H9 (cell line): ENCODE results near the gene GPR21. TPM values are rescaled to one million over a fixed set of nuclear protein-coding genes. Genes with fewer than 3 reads are reported as not detected.

ENCODE experiments used
- DNase-seq: peaks from one replicate; pipeline ENCODE4 v3.0.0-alpha.2; 2017
- H2AFZ ChIP-seq: one replicate; pipeline ENCODE4 v1.6.1; 2013; ENCODE audit warnings: mild to moderate bottlenecking, low read length, control low read depth, moderate library complexity
- H2AK5ac ChIP-seq: 2 replicates; pipeline ENCODE4 v1.6.1; 2013; ENCODE audit warnings: low read length, control low read depth, mixed read lengths; ENCODE audit not compliant: insufficient read length
- H2BK120ac ChIP-seq: one replicate; pipeline ENCODE4 v1.6.1; 2013; ENCODE audit warnings: low read depth, mild to moderate bottlenecking, low read length, control low read depth, inconsistent platforms; ENCODE audit not compliant: poor library complexity, severe bottlenecking
- H2BK12ac ChIP-seq: 2 replicates; pipeline ENCODE4 v1.6.1; 2013; ENCODE audit warnings: low read length, control low read depth, mixed read lengths, low read depth; ENCODE audit not compliant: insufficient read length
- H2BK15ac ChIP-seq: 2 replicates; pipeline ENCODE4 v1.6.1; 2013; ENCODE audit warnings: low read depth, low read length, control low read depth
- H2BK20ac ChIP-seq: one replicate; pipeline ENCODE4 v1.6.1; 2013; ENCODE audit warnings: low read depth, mild to moderate bottlenecking, low read length, control low read depth, inconsistent platforms; ENCODE audit not compliant: poor library complexity, severe bottlenecking
- H2BK5ac ChIP-seq: 2 replicates; pipeline ENCODE4 v1.6.1; 2013; ENCODE audit warnings: low read length, control low read depth, mixed read lengths; ENCODE audit not compliant: insufficient read length
- H3K14ac ChIP-seq: 2 replicates; pipeline ENCODE4 v1.6.1; 2013; ENCODE audit warnings: low read length, control low read depth; ENCODE audit not compliant: insufficient read depth
- H3K18ac ChIP-seq: 2 replicates; pipeline ENCODE4 v1.6.1; 2013; ENCODE audit warnings: low read depth, mild to moderate bottlenecking, mixed read lengths, low read length, control low read depth; ENCODE audit not compliant: insufficient read length
- H3K23ac ChIP-seq: 2 replicates; pipeline ENCODE4 v1.6.1; 2013; ENCODE audit warnings: low read length, control low read depth, mixed read lengths, low read depth; ENCODE audit not compliant: insufficient read length
- H3K23me2 ChIP-seq: 2 replicates; pipeline ENCODE4 v1.6.1; 2013; ENCODE audit warnings: low read depth, mild to moderate bottlenecking, mixed read lengths, low read length, control low read depth; ENCODE audit not compliant: insufficient read length, poor library complexity, severe bottlenecking
- H3K27ac ChIP-seq: 2 replicates; pipeline ENCODE4 v1.5.1; 2013; ENCODE audit warnings: low read length, control low read depth, mixed read lengths, low read depth; ENCODE audit not compliant: insufficient read length
- H3K27me3 ChIP-seq: 2 replicates; pipeline ENCODE4 v1.6.1; 2013; ENCODE audit warnings: low read length, control low read depth, inconsistent platforms; ENCODE audit not compliant: insufficient read depth
- H3K4ac ChIP-seq: 2 replicates; pipeline ENCODE4 v1.6.1; 2013; ENCODE audit warnings: low read depth, mild to moderate bottlenecking, control low read depth, inconsistent platforms, low read length, moderate library complexity
- H3K4me1 ChIP-seq: 2 replicates; pipeline ENCODE4 v1.6.1; 2013; ENCODE audit warnings: low read length, control low read depth, inconsistent platforms; ENCODE audit not compliant: insufficient read depth
- H3K4me2 ChIP-seq: 2 replicates; pipeline ENCODE4 v1.6.1; 2013; ENCODE audit warnings: low read length, control low read depth, mixed read lengths; ENCODE audit not compliant: insufficient read length, insufficient read depth
- H3K56ac ChIP-seq: 2 replicates; pipeline ENCODE4 v1.6.1; 2013; ENCODE audit warnings: low read depth, mild to moderate bottlenecking, mixed read lengths, low read length, control low read depth; ENCODE audit not compliant: insufficient read length
- H3K79me1 ChIP-seq: 2 replicates; pipeline ENCODE4 v1.6.1; 2013; ENCODE audit warnings: low read depth, mild to moderate bottlenecking, moderate library complexity, low read length, control low read depth, inconsistent platforms; ENCODE audit not compliant: insufficient read depth, poor library complexity, severe bottlenecking
- H3K79me2 ChIP-seq: 2 replicates; pipeline ENCODE4 v1.6.1; 2013; ENCODE audit warnings: low read length, control low read depth, inconsistent platforms; ENCODE audit not compliant: insufficient read depth
- H3K9ac ChIP-seq: 2 replicates; pipeline ENCODE4 v1.6.1; 2013; ENCODE audit warnings: low read length, control low read depth, mixed read lengths; ENCODE audit not compliant: insufficient read length; ENCODE audit errors: extremely low read depth
- H3K9me3 ChIP-seq: one replicate; pipeline ENCODE4 v1.6.1; 2013; ENCODE audit warnings: low read depth, low read length, inconsistent platforms; ENCODE audit not compliant: control insufficient read depth
- H3T11ph ChIP-seq: one replicate; pipeline ENCODE4 v1.6.1; 2013; ENCODE audit warnings: mild to moderate bottlenecking, low read length, control low read depth, inconsistent platforms
- H4K20me1 ChIP-seq: one replicate; pipeline ENCODE4 v1.6.1; 2013; ENCODE audit not compliant: control insufficient read depth, insufficient read length, insufficient read depth
- H4K5ac ChIP-seq: 2 replicates; pipeline ENCODE4 v1.6.1; 2013; ENCODE audit warnings: low read depth, mild to moderate bottlenecking, mixed read lengths, low read length, control low read depth; ENCODE audit not compliant: insufficient read length
- H4K8ac ChIP-seq: replicated peaks from 2 replicates; pipeline ENCODE4 v1.6.1; 2013; ENCODE audit warnings: low read length, control low read depth, mixed read lengths, low read depth; ENCODE audit not compliant: insufficient read length
- H4K91ac ChIP-seq: 2 replicates; pipeline ENCODE4 v1.6.1; 2013; ENCODE audit warnings: low read depth, mild to moderate bottlenecking, moderate library complexity, mixed read lengths, low read length, control low read depth; ENCODE audit not compliant: insufficient read length
- H3K27ac Mint-ChIP-seq, 3 experiments: 2 replicates in 2 of 3; 3 replicates in 1 of 3; pipeline ENCODE4 v1.8.0; 2020 to 2021; ENCODE audit warnings: mixed read lengths in 3 of 3, mild to moderate bottlenecking in 1 of 3, moderate library complexity in 1 of 3
- H3K27me3 Mint-ChIP-seq: 2 replicates; pipeline ENCODE4 v1.8.0; 2021; ENCODE audit warnings: low read depth, mild to moderate bottlenecking, moderate library complexity, mixed read lengths
- H3K36me3 Mint-ChIP-seq, 3 experiments: 2 replicates in 2 of 3; 3 replicates in 1 of 3; pipeline ENCODE4 v1.8.0; 2020 to 2021; ENCODE audit warnings: low read depth in 3 of 3, mixed read lengths in 3 of 3; ENCODE audit not compliant: insufficient read depth in 1 of 3
- H3K4me1 Mint-ChIP-seq, 2 experiments: 2 replicates each; pipeline ENCODE4 v1.8.0; 2020; ENCODE audit warnings: mixed read lengths in 2 of 2
- H3K4me3 Mint-ChIP-seq, 2 experiments: 2 replicates in 1 of 2; 3 replicates in 1 of 2; pipeline ENCODE4 v1.8.0; 2020 to 2021; ENCODE audit warnings: mild to moderate bottlenecking in 2 of 2, mixed read lengths in 2 of 2, moderate library complexity in 1 of 2
- H3K9me3 Mint-ChIP-seq, 2 experiments: 2 replicates in 1 of 2; 3 replicates in 1 of 2; pipeline ENCODE4 v1.8.0; 2020; ENCODE audit warnings: mild to moderate bottlenecking in 2 of 2, mixed read lengths in 2 of 2, moderate library complexity in 1 of 2
- CTCF ChIP-seq: fragments of 200-600 bp; sonication (generic); conservative IDR thresholded peaks from 3 replicates; pipeline ENCODE4 v1.8.0; 2021; ENCODE audit warnings: antibody characterized with exemption, mild to moderate bottlenecking
- WGBS: extraction: QIAGEN DNeasy Blood & Tissue Kit; methylation state at CpG from one replicate; pipeline ENCODE4 v1.1.7; 2013; ENCODE audit warnings: missing lambda C conversion rate, low lambda C conversion rate, mixed read lengths; ENCODE audit not compliant: insufficient read length; ENCODE audit errors: extremely low coverage; 5-methylcytosine and 5-hydroxymethylcytosine counted together
- total RNA-seq: library from RNA; stranded (reverse); gene quantifications from 2 replicates; pipeline ENCODE4 v1.2.1, GENCODE V29; 2021

The GPR21 gene
- total RNA-seq, 1 experiment from 2014 or later, result 0.87 TPM

DNA sequence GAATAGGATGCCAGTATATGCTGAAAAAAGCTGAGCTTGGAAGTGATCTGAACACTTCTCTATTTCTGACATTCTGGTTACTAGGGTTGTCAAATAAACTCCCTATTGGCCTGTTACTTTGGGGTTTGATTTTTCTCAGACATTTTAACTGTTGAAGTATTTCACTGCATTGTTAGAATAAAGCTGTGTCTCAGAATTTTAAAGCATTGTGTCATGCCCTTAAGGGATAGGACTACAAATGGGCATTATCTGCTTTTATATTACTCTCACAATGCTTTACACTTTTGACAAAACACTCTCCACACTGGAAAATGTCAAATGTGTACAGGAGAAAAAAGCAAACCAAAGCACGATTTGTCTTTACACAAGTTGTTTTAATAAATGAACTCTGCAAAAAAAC, 16.8 kb upstream of the GPR21 start:
- Histone ChIP-seq H3K79me2 (no peaks in the 10 kb centered on the region), H2BK5ac (no peak overlapping the region), H3K4ac (no peak overlapping the region), H3K23ac (no peak overlapping the region), H3K23me2 (no peaks in the 10 kb centered on the region), H3K4me2 (no peak overlapping the region), H4K20me1 (no peaks in the 10 kb centered on the region), H3K4me1 (no peaks in the 10 kb centered on the region), H4K91ac (no peak overlapping the region), H3K18ac (no peak overlapping the region), H3K14ac (no peak overlapping the region), H3T11ph (no peak overlapping the region), H2BK15ac (no peak overlapping the region), H4K5ac (no peak overlapping the region), H2BK120ac (no peak overlapping the region), H2AFZ (no peak overlapping the region), H2BK20ac (no peak overlapping the region), H2AK5ac (no peak overlapping the region), H3K56ac (no peak overlapping the region), H3K27me3 (no peaks in the 10 kb centered on the region), H4K8ac (no peak overlapping the region), H3K9me3 (no peaks in the 10 kb centered on the region), H3K9ac (no peak overlapping the region), H2BK12ac (no peak overlapping the region), H3K79me1 (no peaks in the 10 kb centered on the region), H3K27ac (no peak overlapping the region)
- Mint-ChIP-seq H3K27me3 (no peaks in the 10 kb centered on the region), H3K27ac (no peak overlapping the region), H3K36me3 (peaks cover 21 to 62% (median 62%) of the 10 kb centered on the region in 3 experiments), H3K4me1 (no peaks in the 10 kb centered on the region), H3K4me3 (no peak overlapping the region), H3K9me3 (no peaks in the 10 kb centered on the region)
- no peak for DNase-seq
- WGBS, result no CpG with 5 or more reads among the region's 1 CpG
- TF ChIP-seq CTCF, result no peak
